Stimulated activated CD4-positive, alpha-beta T cell treated with anti-CD3 and anti-CD28 coated beads, Interleukin-1b, Interleukin-23, amount 100 ng/mL, for 4 hours (primary cell): ENCODE measurements around the gene PPP1R26.
"Not testable (repeated sequence)": the region's sequence is repeated elsewhere in the genome, so short reads cannot be mapped to it uniquely, and the experiment has no call there.

ENCODE experiments used
- DNase-seq, 2 donors: peaks; one replicate each; pipeline ENCODE4 v3.0.0-alpha.2; 2020; ENCODE audit warnings: low read depth in 2 of 2

The PPP1R26 gene

DNA sequence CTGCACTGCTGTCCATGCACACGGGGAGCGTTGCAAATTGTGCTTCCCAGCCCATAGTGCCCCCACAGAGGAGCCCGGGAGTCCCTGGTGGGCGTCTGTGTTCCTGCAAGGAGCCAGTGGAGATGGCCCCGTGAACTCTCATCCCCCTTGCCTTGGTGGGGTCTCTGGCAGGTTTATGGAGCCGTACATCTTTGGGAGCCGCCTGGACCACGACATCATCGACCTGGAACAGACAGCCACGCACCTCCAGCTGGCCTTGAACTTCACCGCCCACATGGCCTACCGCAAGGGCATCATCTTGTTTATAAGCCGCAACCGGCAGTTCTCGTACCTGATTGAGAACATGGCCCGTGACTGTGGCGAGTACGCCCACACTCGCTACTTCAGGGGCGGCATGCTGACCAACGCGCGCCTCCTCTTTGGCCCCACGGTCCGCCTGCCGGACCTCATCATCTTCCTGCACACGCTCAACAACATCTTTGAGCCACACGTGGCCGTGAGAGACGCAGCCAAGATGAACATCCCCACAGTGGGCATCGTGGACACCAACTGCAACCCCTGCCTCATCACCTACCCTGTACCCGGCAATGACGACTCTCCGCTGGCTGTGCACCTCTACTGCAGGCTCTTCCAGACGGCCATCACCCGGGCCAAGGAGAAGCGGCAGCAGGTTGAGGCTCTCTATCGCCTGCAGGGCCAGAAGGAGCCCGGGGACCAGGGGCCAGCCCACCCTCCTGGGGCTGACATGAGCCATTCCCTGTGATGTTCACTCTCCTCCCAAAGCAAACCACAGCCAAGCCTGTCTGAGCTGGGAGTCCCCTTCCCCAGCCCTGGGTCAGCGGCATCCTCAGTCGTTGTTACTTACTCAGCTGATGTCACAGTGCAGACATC lies 24.0 kb downstream of the PPP1R26 start:
- DNase-seq = no peak

DNA sequence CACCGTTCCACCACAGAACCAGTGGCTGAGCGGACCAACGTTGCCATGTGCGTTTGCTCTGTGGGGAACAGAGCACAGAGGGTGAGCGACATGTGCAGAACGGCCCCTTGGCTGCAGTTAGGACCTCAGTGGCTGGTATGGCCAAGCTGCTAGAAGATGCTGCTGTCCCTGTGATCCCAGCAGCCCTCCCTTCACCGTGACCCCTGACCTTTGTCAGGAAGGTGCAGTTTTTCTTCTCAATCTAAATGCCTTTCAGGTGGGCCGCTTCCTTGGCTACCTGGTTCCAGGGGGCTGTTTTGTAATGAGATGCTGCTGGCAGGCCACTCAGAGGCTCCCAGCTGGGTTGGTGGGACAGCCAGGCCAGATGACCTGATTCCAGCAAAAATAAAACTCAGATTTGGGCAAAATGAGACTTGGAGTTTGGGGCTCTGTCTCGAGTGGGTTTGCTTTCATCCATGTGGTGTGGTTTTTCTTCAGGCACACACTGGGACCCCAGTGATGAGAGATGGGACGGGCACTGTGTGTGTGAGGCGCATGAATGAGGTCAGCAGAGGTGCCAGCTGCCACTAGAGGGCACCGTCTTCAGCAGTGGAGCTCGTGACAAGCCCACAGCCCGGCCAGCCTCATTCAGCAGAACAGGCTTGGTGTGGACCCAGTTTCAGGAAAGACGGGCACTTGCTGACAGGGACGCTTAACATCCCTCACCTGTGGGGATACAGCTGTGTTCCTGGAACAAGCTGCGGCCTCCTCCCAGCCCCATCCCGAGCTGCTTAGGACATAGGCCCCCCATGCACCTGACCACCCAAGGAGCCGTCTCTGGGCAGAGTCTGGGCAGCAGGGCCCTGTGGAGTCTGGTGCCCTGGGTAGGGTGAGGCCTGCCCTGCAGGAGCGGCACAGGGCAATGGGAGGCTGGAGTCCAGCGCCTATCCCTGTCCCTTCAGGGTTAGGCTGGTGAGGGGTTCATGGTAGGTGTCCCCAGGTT lies 25.0 kb downstream of the PPP1R26 start:
- DNase-seq = peak; percentile 36 to 51

DNA sequence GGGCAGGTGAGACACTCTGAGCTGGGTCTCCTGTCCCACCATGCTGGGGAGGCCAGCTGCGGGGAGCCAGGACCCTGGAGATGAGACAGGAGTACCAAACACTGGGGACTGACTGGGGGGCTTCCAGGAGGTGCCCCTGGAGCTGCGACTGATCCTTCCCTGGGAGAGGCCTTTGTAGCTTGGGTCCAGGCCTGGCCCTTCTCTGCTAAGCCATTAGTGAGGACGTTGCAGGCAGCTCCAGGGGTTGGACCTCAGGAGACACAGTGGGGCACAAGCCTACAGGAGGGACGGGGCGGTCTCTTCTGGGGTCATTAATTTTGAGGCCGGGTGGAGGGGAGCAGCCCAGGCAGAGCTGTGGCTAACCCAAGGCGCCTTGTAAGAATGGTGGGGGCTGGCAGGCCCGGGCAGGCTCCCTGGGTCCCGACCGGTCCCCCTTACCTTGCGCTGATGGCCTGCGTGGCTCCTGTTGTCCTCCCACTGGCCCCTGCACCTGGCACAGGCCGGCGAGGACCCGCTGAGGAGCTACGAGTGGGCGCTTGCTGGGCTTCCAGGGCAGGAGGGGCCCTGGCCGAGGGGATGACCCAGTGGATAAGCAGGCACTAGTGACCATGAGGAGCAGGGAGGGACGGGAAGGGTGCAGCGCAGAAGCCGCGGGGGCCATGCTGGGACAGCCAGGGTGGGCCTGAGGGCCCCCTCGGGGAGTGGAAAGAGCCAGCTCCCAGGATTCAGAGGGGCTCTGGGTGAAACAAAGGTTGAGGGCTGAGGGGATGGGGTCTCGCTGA lies 26.0 kb downstream of the PPP1R26 start:
- no peak for DNase-seq

DNA sequence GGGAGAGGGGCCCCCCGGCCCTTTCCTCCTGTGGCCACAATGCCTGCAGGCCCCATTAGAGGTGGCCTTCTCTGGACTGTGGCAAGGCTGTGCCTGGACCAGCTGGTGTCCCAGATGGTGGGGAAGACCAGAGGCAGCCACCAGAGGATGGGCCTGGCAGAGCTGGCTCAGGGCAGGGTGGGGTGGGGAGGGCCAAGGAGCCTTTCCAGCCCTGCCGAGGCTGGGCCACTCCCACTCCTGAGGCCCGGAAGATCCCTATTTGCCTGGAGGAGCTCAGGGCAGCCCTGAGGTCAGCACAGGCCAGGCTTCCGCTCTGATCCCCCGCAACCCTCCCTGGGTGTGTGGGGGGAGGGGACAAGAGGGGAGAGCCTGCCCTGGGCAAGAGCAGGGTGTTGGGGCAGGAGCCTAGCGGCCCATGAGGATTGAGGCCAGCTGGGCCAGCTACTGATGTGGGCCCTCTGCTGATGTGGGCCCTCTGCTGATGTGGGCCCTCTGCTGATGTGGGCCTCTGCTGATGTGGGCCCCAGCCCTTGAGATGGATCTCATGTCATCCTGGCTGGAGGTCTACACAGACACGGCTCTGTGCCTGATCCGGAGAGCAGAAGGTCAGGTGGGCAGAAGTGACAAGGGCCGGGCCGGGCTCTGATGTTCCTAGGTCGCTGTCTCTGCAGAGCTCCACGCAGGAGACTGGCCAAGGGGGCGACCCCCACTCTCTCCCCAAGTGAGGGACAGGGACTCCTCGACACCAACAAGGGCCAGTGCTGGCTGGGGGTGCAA lies 26.9 kb downstream of the PPP1R26 start:
- no peak for DNase-seq

DNA sequence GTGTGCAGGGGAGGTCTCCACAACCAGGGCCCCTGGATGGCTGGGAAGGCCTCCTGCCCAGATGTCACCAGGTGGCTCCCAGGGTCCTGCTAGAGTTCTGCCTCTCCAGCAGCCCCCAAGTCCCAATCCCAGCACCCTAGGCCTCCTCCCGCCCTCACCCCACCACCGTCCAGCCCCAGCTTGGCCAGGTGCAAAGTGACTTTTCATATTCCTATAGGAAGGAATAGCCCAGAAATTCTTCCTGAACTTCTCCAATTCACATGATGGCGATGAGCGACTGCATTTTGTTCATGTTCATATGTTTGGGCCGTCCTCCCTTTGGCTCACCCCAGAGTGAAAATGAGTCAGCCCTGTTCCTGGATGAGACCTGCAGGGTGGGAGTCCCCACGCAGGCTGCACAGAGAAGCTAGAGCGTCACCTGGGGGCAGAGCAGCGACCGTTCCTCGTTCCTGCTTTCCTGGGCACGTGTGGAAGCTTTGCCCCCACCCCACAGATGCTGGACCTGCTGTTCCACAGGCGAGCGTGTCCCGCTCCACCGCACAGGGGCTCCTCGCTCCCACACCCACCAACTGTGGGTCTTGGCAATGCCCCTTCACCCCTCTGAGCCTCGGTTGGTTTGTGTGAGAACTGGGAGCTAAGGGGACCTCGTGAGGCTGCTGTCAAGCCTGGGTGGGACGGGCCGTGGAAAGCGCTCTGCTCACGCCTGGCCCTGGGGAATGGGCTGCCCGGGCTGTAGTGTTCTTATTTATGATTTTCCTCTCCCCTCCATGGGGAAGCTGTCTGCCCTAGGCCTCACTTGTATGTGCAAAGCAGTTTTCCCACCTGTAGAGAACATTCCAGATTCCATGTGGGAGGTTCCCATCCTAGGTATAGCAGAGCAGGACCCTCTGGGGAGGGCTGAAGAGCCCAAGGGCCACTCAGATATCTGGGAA lies 27.8 kb downstream of the PPP1R26 start:
- DNase-seq = no peak

DNA sequence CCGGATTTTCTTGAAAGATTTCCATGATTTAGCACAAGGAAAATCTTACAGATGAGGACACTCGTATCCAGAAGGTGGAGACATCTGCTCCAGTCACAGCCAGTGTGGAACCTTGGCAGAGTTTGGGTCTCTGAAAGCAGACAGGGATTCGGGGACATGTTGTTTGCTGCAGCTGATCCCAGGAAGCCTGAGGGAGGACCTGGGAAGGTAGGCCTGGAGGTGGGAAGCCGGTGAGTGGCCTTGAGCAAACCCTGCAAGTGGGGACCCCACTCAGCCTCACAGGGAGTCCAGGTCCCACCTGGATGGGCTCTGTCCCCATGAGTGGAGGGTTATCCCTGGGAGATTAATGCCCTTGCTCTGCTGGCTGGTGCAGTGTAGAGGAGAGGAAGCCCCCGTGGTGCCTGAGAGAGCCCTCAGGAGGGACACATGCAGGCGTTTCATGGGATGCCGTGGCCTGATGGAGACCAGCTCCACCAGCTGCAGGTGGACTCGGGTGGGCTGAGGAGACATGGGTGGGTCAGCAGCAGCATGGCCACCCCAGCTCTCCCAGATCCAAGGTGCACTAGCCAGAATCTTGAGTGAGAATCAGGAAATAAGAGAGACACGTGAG lies 28.7 kb downstream of the PPP1R26 start:
- DNase-seq = no peak

DNA sequence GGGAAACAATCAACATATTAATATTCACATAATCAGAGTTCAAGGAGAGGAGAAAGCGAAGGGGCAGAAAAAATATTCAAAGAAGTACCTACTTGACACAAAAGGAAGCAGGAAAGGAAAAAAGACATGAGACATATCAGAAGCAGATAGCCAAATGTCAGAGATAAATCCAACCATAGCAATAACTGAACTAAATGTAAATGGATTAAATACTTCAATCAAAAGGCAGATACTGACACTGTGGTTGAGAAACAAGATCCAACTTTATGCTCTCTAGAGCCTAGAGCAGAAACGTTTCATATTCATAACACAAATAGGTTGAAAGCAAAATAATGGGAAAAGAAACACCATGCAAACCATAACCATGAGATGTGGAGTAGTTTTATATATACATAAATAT lies 29.9 kb downstream of the PPP1R26 start:
- DNase-seq = no peak

DNA sequence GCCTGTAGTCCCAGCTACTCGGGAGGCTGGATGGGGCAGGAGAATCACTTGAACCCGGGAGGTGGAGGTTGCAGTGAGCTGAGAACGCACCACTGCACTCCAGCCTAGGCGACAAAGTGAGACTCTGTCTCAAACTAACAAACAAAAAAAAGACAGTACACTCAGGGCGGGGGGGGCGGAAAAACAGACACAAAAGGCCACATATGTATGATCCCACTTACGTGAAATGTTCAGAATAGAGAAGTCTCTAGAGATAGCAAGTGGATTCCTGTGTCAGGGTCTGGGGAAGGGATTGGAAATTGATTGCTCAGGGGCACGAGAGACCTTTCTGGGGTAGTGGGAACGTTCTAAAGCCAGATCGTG lies 32.6 kb downstream of the PPP1R26 start:
- no peak for DNase-seq

DNA sequence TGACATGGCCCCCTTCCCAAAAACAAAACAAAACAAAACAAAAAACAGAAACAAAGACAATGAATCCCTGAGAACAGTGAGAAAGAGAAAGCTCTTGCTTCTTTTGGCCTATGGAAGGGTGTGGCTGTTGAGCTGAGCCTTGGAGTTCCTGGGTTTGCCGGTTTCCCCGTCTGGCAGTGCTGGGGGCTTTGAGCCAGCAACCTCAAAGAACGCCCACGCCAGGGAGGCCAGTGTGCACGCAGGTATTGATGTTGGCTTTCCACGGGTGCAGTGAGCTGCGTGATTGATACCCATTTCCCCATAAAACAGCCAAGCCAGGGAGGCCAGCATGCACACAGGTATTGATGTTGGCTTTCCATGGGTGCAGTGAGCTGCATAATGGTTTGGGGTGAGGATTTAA lies 33.3 kb downstream of the PPP1R26 start:
- DNase-seq = no peak

DNA sequence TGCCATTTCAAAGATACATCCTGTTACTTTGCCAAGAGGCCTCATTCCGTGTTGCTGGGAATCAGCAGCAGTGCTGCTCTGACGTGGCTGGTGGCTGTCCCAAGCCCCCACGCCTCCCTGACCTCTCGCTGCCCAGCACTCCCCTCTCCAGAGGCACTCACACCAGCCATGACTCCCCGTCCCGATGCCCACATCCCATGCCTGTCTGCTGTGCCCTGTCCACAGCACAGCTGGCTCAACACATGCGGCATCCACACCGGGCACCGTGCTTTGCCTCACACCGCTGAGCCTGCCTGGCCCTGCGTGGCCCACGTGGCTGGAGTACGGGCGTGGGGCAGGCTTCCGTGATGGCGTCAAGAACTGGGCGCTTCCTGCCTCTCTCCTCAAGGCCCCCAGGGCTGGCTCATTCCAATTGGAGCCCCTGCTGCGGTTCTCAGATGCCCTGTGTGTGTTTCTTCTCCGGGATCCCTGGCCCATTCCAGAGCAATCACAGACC lies 33.8 kb downstream of the PPP1R26 start:
- no peak for DNase-seq

DNA sequence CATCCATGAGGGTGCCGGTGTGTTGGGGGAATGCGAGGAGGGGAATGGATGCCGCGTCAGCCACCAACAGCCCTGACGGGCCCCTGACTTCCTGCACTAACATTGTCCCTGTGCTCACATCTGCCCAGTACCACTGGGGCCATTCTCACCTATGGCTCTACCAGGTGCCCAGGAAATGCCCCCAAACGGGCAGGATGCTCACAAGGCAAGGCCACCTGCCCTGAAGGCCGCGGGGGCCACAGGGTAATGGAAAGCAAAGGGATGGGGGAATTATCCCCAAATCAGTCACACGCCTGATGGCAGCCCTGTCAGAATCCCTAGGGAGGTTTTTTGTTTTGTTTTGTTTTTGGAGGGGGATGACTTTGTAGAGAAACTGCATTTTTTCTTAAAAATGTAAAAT lies 34.3 kb downstream of the PPP1R26 start:
- DNase-seq = not testable (repeated sequence)

DNA sequence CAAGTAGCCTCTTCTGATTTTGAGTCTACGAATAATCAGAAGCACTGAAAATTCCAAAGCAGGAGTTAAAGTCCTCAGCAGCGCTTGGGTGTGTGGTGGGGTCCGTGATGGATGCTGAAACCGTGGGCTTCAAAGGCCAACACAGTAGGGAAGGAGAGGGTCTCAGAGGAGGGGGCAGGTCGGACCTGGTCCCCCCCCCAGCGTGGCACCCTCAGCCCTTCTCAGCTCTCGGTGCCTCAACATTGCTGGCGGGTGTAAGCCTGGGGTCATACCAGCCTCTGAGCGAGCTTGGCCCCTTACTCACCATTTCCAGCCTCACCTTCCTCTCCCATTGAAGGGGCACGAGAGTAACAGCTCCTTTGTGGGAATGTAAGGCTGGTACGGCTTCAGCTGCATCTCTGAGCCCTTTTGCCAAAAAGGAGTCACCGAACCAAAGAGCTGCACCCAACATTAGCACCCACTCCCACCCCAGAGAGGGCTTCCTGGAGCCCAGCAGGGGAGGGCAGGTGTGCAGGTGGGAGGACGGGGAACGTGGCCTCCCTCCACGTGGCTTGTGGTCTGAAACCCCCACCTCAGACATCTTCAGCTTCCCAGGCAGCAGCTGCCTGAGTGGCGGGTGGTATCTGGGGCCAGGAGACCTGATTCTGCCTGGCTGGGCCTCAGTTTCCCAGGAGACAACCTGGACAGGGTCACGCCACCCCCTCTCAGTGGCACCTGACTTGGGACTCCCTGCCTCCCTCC lies 34.9 kb downstream of the PPP1R26 start:
- DNase-seq = no peak

DNA sequence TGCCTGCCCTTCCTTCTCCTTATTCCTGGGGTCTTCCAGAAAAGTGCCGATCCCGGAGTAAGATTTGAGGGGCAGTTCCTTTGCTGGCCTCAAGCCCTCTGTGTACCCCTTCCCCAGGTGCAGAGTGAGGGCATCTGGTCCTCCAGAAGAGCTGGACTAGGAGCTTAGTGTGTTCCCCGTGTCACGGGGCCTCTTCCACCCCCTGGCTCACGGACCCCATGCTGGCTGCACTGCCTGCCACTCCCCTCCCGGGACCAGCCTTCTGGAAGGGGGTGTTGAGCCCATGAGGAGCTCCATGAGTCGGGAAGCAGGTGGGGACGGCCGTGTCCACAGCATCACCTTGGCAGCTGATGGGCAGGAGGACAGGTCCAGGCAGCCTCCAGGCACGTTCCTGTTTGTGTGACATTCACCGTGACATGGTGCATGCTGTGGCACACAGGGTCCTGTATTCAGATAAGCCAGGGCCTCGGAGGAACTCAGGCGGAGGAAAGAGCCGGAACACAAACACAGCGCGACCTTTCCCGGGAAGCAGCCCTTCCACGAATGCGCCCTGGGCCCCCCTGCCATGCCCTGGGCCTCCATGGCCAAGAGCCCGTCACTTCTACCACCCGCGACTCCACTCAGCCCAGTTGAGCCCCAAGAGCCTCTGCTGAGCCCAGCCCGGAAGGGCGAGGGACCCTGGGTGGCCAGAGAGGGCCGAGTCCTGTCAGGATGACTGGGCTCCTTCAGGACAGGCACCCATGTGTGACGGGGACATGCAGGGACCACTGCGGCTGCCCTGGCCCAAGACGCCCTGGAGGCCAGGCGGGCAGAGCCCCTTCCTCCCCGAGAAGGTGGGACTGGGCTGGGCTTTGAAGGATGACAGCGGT lies 35.7 kb downstream of the PPP1R26 start:
- DNase-seq = no peak

DNA sequence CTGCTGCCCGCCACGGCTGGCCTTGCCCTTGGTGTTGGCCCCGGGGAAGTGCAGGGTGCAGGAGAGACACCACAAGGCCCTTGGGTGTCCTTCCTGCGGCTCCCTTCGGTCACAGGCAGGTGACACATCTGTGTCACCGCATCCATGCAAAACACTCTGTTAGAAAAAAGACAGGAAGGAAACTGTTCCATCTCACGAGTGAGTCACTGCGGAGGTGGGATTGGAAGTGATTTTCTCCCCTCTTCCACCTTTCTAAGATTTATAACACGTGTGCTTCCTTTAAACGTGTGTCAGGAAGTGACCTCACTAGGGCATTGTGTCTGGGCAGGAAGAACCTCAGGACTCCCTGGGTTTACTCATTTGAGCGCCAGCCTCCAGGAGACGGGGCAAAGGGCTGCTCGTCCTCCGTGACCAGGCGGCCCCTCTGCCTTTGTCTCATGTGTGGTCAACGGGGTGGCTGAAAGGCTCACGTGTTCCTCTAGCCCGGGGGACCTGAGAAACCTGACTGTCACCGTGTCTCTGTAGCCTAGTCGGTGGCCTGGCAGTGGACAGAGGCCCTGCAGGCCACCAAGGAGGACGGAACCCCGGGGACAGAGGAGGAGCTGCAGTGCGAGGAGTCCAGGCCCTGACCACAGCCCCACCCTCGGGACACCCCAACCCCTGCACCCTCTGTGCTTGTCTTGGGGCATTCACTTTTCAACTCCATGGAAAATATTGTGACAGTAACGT lies 36.7 kb downstream of the PPP1R26 start:
- no peak for DNase-seq

DNA sequence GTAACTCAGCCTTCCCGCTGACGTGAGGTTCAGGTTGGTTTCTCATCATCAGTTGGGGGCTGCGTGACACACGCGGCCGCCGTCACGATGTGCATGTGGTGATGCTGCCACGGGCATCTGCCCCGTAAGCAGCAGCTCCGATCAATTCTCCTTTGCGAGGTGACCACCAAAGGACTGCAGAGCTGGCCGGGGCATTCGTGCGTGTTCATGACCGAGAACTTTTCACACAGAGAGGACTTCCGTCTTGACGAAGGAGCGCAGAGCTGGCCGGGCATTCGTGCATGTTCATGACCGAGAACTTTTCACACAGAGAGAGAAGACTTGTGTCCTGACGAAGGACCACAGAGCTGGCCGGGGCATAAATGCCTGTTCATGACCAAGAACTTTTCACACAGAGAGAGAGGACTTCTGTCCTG lies 37.8 kb downstream of the PPP1R26 start:
- DNase-seq = no peak

DNA sequence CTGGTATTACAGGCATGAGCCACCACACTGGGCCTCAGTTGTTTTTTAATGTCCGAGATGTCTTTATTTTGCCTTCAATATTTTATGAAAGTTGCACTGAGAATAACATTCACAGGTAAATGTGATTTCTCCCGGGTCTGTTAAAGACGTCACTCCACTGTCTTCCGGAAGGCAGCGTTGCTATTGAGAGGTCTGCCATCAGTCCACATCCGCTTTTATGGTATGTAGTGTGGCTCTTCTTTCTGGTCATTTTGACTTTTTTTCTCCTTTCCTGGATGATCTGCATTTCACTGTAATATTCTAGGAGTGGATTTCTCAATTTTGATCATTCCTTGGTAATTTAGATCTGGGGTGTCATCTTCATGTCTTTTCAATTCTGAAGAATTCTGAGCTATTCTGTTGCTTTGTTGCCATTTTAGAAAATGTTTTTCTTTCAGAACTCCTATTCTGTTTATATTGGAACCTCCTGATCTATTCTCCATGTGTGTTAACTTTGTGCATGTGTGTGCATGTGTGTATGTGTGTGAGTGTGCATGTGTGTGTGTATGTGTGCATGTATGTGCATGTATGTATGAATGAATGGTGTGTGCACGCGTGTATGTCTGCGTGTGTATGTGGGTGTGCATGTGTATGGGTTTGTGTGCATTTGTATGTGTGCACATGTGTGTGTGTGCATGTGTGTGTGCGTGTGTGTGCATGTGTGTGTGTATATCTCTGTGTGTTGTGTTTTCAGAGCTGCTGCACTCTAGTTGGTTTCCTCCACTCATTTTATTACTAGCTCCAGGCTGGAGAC lies 39.8 kb downstream of the PPP1R26 start:
- no peak for DNase-seq
